ENCODE results near the gene ZNF425.
"Not testable (repeated sequence)": the region's sequence is repeated elsewhere in the genome, so short reads cannot be mapped to it uniquely, and the experiment has no call there.

ZNF425 gene

GRCh38 chr7:149104749-149105148 is 21.4 kb downstream of the ZNF425 start:
- H3K9ac ChIP-seq (ENCODE audit: insufficient read length) = no peak overlapping the region
- no peak for DNase-seq (ENCODE audit: low read depth, low spot score)
- H3K36me3 ChIP-seq (ENCODE audit: insufficient read depth, low read length) = no peaks in the 10 kb centered on the region
- no peaks in the 10 kb centered on the region for H3K9me3 ChIP-seq (ENCODE audit: low read depth, low read length)
- TF ChIP-seq FOXP2 (optimal IDR thresholded peaks at IDR 0.05; ENCODE audit: control extremely low read depth, extremely low read length, insufficient read depth) (no peak), EZH2 (IDR thresholded peaks at IDR 0.05) (no peak), POLR2AphosphoS5 (IDR thresholded peaks at IDR 0.05; ENCODE audit: borderline replicate concordance, low read depth, low read length) (no peak)
- H3K27ac ChIP-seq = no peak overlapping the region
- no peak overlapping the region for H3K4me3 ChIP-seq

- Histone ChIP-seq H3K9ac (ENCODE audit: insufficient read length) (no peak overlapping the region), H3K27ac (no peak overlapping the region), H3K36me3 (ENCODE audit: insufficient read depth, low read length) (no peaks in the 10 kb centered on the region), H3K4me3 (no peak overlapping the region), H3K9me3 (ENCODE audit: low read depth, low read length) (no peaks in the 10 kb centered on the region)
- no peak for DNase-seq (ENCODE audit: low read depth, low spot score)
- no peak for TF ChIP-seq EZH2 (IDR thresholded peaks at IDR 0.05)
- TF ChIP-seq FOXP2 (optimal IDR thresholded peaks at IDR 0.05; ENCODE audit: control extremely low read depth, extremely low read length, insufficient read depth) = no peak
- TF ChIP-seq POLR2AphosphoS5 (IDR thresholded peaks at IDR 0.05; ENCODE audit: borderline replicate concordance, low read depth, low read length) = no peak
Measured at GRCh38 chr7:149104214-149104613, 21.9 kb downstream of the ZNF425 start.

- Histone ChIP-seq H3K27ac (no peak overlapping the region), H3K9ac (ENCODE audit: insufficient read length) (no peak overlapping the region)
Measured at GRCh38 chr7:149103424-149103823, 22.7 kb downstream of the ZNF425 start.

GRCh38 chr7:149102666-149103065 is 23.5 kb downstream of the ZNF425 start:
- Histone ChIP-seq H3K9ac (ENCODE audit: insufficient read length) (no peak overlapping the region), H3K27ac (no peak overlapping the region), H3K4me3 (no peak overlapping the region), H3K36me3 (ENCODE audit: insufficient read depth, low read length) (no peaks in the 10 kb centered on the region), H3K9me3 (ENCODE audit: low read depth, low read length) (no peaks in the 10 kb centered on the region)
- DNase-seq (ENCODE audit: low read depth, low spot score) = no peak
- TF ChIP-seq POLR2AphosphoS5 (IDR thresholded peaks at IDR 0.05; ENCODE audit: borderline replicate concordance, low read depth, low read length) (no peak), FOXP2 (optimal IDR thresholded peaks at IDR 0.05; ENCODE audit: control extremely low read depth, extremely low read length, insufficient read depth) (no peak), EZH2 (IDR thresholded peaks at IDR 0.05) (no peak)

More at GRCh38 chr7:149103424-149103823, 22.7 kb downstream of the ZNF425 start:
- Histone ChIP-seq H3K36me3 (ENCODE audit: insufficient read depth, low read length) (no peaks in the 10 kb centered on the region), H3K4me3 (no peak overlapping the region), H3K9me3 (ENCODE audit: low read depth, low read length) (no peaks in the 10 kb centered on the region)
- no peak for DNase-seq (ENCODE audit: low read depth, low spot score)
- TF ChIP-seq EZH2 (IDR thresholded peaks at IDR 0.05) = no peak
- TF ChIP-seq POLR2AphosphoS5 (IDR thresholded peaks at IDR 0.05; ENCODE audit: borderline replicate concordance, low read depth, low read length) = no peak
- no peak for TF ChIP-seq FOXP2 (optimal IDR thresholded peaks at IDR 0.05; ENCODE audit: control extremely low read depth, extremely low read length, insufficient read depth)

DNA sequence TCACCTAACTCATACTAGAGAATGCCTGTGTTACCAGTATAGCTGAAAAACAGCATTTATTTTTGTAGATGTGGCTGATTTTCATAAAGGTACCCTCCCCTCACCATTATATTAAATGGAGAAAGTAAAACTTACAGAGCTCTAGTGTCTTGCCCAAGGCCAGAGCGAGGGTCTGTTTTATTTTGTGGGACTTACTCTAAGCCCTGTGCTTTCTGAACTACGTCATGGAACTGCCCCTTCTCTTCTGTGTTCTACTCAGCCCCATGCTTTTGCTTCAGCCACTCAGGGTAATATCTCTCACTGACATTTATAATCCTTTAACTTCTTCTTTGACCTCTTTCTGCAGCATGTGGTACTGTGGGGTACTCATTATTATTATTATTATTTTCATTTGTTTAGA is 25.3 kb downstream of the ZNF425 start:
- Histone ChIP-seq H3K4me3 (no peak overlapping the region), H3K27ac (no peak overlapping the region)

GRCh38 chr7:149099058-149099457 is 27.1 kb downstream of the ZNF425 start:
- Histone ChIP-seq H3K4me3 (no peak overlapping the region), H3K36me3 (ENCODE audit: insufficient read depth, low read length) (no peaks in the 10 kb centered on the region), H3K9ac (ENCODE audit: insufficient read length) (no peak overlapping the region), H3K27ac (no peak overlapping the region), H3K9me3 (ENCODE audit: low read depth, low read length) (no peaks in the 10 kb centered on the region)
- TF ChIP-seq POLR2AphosphoS5 (IDR thresholded peaks at IDR 0.05; ENCODE audit: borderline replicate concordance, low read depth, low read length) (no peak), EZH2 (IDR thresholded peaks at IDR 0.05) (no peak), FOXP2 (optimal IDR thresholded peaks at IDR 0.05; ENCODE audit: control extremely low read depth, extremely low read length, insufficient read depth) (no peak)
- DNase-seq (ENCODE audit: low read depth, low spot score) = no peak

More for the DNA sequence above, 25.3 kb downstream of the ZNF425 start:
- H3K9ac ChIP-seq (ENCODE audit: insufficient read length) = no peak overlapping the region
- TF ChIP-seq FOXP2 (optimal IDR thresholded peaks at IDR 0.05; ENCODE audit: control extremely low read depth, extremely low read length, insufficient read depth) (no peak), EZH2 (IDR thresholded peaks at IDR 0.05) (no peak), POLR2AphosphoS5 (IDR thresholded peaks at IDR 0.05; ENCODE audit: borderline replicate concordance, low read depth, low read length) (no peak)
- no peaks in the 10 kb centered on the region for H3K36me3 ChIP-seq (ENCODE audit: insufficient read depth, low read length)
- no peak for DNase-seq (ENCODE audit: low read depth, low spot score)
- no peaks in the 10 kb centered on the region for H3K9me3 ChIP-seq (ENCODE audit: low read depth, low read length)

DNA sequence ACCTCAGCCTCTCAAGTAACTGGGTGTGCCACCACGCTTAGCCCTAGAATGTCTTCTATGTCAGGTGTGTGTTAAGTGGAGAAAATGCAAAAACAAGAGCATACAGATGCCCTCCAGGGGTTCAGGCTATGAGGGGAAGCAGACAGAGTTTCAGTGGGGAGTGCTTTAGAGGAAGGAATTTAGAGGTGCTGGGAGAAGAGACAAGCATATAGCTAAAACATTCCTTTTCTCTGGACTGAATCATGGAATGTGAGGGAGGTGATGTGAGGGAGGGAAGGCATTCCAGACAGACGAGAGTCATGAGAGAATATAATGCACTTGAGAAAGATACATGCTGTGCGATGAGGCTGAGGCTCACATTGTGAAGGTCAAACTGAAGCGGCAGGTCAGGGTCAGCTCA is 29.0 kb downstream of the ZNF425 start:
- TF ChIP-seq POLR2AphosphoS5 (IDR thresholded peaks at IDR 0.05; ENCODE audit: borderline replicate concordance, low read depth, low read length) (no peak), EZH2 (IDR thresholded peaks at IDR 0.05) (no peak), FOXP2 (optimal IDR thresholded peaks at IDR 0.05; ENCODE audit: control extremely low read depth, extremely low read length, insufficient read depth) (no peak)
- no peak for DNase-seq (ENCODE audit: low read depth, low spot score)
- Histone ChIP-seq H3K36me3 (ENCODE audit: insufficient read depth, low read length) (no peaks in the 10 kb centered on the region), H3K9me3 (ENCODE audit: low read depth, low read length) (no peaks in the 10 kb centered on the region), H3K9ac (ENCODE audit: insufficient read length) (no peak overlapping the region), H3K4me3 (no peak overlapping the region), H3K27ac (no peak overlapping the region)

GRCh38 chr7:149093228-149093627 is 32.9 kb downstream of the ZNF425 start:
- no peak for DNase-seq (ENCODE audit: low read depth, low spot score)
- TF ChIP-seq POLR2AphosphoS5 (IDR thresholded peaks at IDR 0.05; ENCODE audit: borderline replicate concordance, low read depth, low read length) (no peak), FOXP2 (optimal IDR thresholded peaks at IDR 0.05; ENCODE audit: control extremely low read depth, extremely low read length, insufficient read depth) (no peak), EZH2 (IDR thresholded peaks at IDR 0.05) (no peak)
- 0 out of 2 replicates have a peak overlapping the region, but pooled peaks have one; percentile 25 for H3K27ac ChIP-seq

GRCh38 chr7:149092244-149092643 is 33.9 kb downstream of the ZNF425 start:
- H3K36me3 ChIP-seq (ENCODE audit: insufficient read depth, low read length); H3K9me3 ChIP-seq (ENCODE audit: low read depth, low read length); H3K4me3 ChIP-seq; H3K27ac ChIP-seq; DNase-seq (ENCODE audit: low read depth, low spot score); H3K9ac ChIP-seq (ENCODE audit: insufficient read length): not testable (repeated sequence)

More at GRCh38 chr7:149093228-149093627, 32.9 kb downstream of the ZNF425 start:
- peaks cover 3% of the 10 kb centered on the region; the same call in 1 of the 2 replicates for H3K36me3 ChIP-seq (ENCODE audit: insufficient read depth, low read length)
- no peaks in the 10 kb centered on the region for H3K9me3 ChIP-seq (ENCODE audit: low read depth, low read length)
- no peak overlapping the region for H3K4me3 ChIP-seq
- H3K9ac ChIP-seq (ENCODE audit: insufficient read length) = no peak overlapping the region
